CD14-positive monocyte (primary cell): ENCODE data around the gene IZUMO1. TPM values are rescaled to one million over a fixed set of nuclear protein-coding genes. Genes with fewer than 3 reads are reported as not detected.
A peak's percentile ranks its signal among the peaks of the same experiment; 100 is the strongest.

Source experiments
- DNase-seq, 3 donors: peaks; one replicate each; pipeline ENCODE4 v3.0.0-alpha.2; 2011 to 2022
- H2AFZ ChIP-seq: 2 replicates; pipeline ENCODE4 v1.6.0; 2012; ENCODE audit warnings: mild to moderate bottlenecking, low read depth, low read length, inconsistent platforms; ENCODE audit not compliant: insufficient read depth, poor library complexity, severe bottlenecking
- H3K27ac ChIP-seq, 2 donors: 1 replicate in 1 of 2; 2 replicates in 1 of 2; pipeline ENCODE4 v1.5.1; 2012 to 2013; ENCODE audit warnings: low read length in 2 of 2, control low read depth in 1 of 2, inconsistent platforms in 1 of 2, low read depth in 1 of 2, mild to moderate bottlenecking in 1 of 2
- H3K27me3 ChIP-seq, 2 donors: one replicate each; pipeline versions ENCODE4 v1.6.0 to v1.6.1; 2011 to 2013; ENCODE audit warnings: low read length in 2 of 2; ENCODE audit not compliant: control insufficient read depth in 2 of 2, insufficient read depth in 2 of 2
- H3K36me3 ChIP-seq, 2 donors: replicated peaks in 1 of 2; 1 replicate in 1 of 2; 2 replicates in 1 of 2; pipeline versions ENCODE4 v1.5.1 to v1.6.1; 2012 to 2013; ENCODE audit warnings: low read length in 2 of 2, control low read depth in 1 of 2, inconsistent platforms in 1 of 2, mild to moderate bottlenecking in 1 of 2; ENCODE audit not compliant: insufficient read depth in 2 of 2, control insufficient read depth in 1 of 2
- H3K4me1 ChIP-seq, 2 donors: 1 replicate in 1 of 2; 2 replicates in 1 of 2; pipeline versions ENCODE4 v1.5.1 to v1.6.1; 2012 to 2013; ENCODE audit warnings: low read length in 2 of 2, control low read depth in 1 of 2, inconsistent platforms in 1 of 2, mild to moderate bottlenecking in 1 of 2, moderate library complexity in 1 of 2; ENCODE audit not compliant: insufficient read depth in 2 of 2, control insufficient read depth in 1 of 2
- H3K4me2 ChIP-seq: replicated peaks from 2 replicates; pipeline ENCODE3; 2012; ENCODE audit warnings: low read length, moderate library complexity, mild to moderate bottlenecking; ENCODE audit not compliant: poor library complexity, severe bottlenecking; ENCODE audit errors: extremely low read depth
- H3K4me3 ChIP-seq, 3 experiments: fragments of 200-600 bp in 1 of 3; sonication (generic) in 1 of 3; replicated peaks in 1 of 3; 1 replicate in 2 of 3; 2 replicates in 1 of 3; pipeline ENCODE4 v1.5.1; 2011 to 2013; ENCODE audit warnings: low read length in 3 of 3, mild to moderate bottlenecking in 3 of 3, control low read depth in 2 of 3, low read depth in 2 of 3, inconsistent platforms in 1 of 3, moderate library complexity in 1 of 3
- H3K79me2 ChIP-seq: 2 replicates; pipeline ENCODE4 v1.6.0; 2012; ENCODE audit warnings: mild to moderate bottlenecking, control low read depth, inconsistent platforms, low read length, moderate library complexity; ENCODE audit not compliant: insufficient read depth
- H3K9ac ChIP-seq: 2 replicates; pipeline ENCODE4 v1.6.0; 2017; ENCODE audit warnings: low read length, mild to moderate bottlenecking; ENCODE audit not compliant: insufficient read depth, poor library complexity, severe bottlenecking
- H3K9me3 ChIP-seq, 2 donors: replicated peaks in 1 of 2; 1 replicate in 1 of 2; 2 replicates in 1 of 2; pipeline versions ENCODE4 v1.5.1 to v1.6.1; 2012 to 2013; ENCODE audit warnings: low read length in 2 of 2, control low read depth in 1 of 2; ENCODE audit not compliant: control insufficient read depth in 1 of 2, insufficient read depth in 1 of 2
- H4K20me1 ChIP-seq: 2 replicates; pipeline ENCODE4 v1.6.0; 2012; ENCODE audit warnings: mild to moderate bottlenecking, low read length, control low read depth, moderate library complexity; ENCODE audit not compliant: insufficient read depth
- H3K27ac Mint-ChIP-seq, 7 donors: one replicate each; pipeline ENCODE4 v1.8.0; 2020; ENCODE audit warnings: mild to moderate bottlenecking in 7 of 7, mixed read lengths in 7 of 7, moderate library complexity in 6 of 7, inconsistent platforms in 2 of 7
- H3K27me3 Mint-ChIP-seq, 3 donors: one replicate each; pipeline ENCODE4 v1.8.0; 2021 to 2022; ENCODE audit warnings: low read depth in 3 of 3, mild to moderate bottlenecking in 3 of 3, mixed read lengths in 3 of 3, moderate library complexity in 3 of 3, inconsistent platforms in 1 of 3
- H3K36me3 Mint-ChIP-seq, 2 donors: one replicate each; pipeline ENCODE4 v1.8.0; 2020; ENCODE audit warnings: mixed read lengths in 2 of 2, inconsistent platforms in 1 of 2, mild to moderate bottlenecking in 1 of 2
- H3K4me1 Mint-ChIP-seq: one replicate; pipeline ENCODE4 v1.8.0; 2020; ENCODE audit warnings: mild to moderate bottlenecking, mixed read lengths
- H3K4me3 Mint-ChIP-seq, 2 donors: one replicate each; pipeline ENCODE4 v1.8.0; 2020; ENCODE audit warnings: mild to moderate bottlenecking in 2 of 2, mixed read lengths in 2 of 2, moderate library complexity in 1 of 2
- H3K9me3 Mint-ChIP-seq, 7 donors: one replicate each; pipeline ENCODE4 v1.8.0; 2020 to 2022; ENCODE audit warnings: mixed read lengths in 7 of 7, mild to moderate bottlenecking in 6 of 7, moderate library complexity in 6 of 7, inconsistent platforms in 2 of 7
- WGBS: methylation state at CpG from one replicate; pipeline ENCODE4 v1.1.5; 2013; ENCODE audit warnings: missing lambda C conversion rate; ENCODE audit not compliant: insufficient coverage; 5-methylcytosine and 5-hydroxymethylcytosine counted together
- intact Hi-C, 2 donors: fragments of 100-400 bp; cut with micrococcal nuclease; formaldehyde crosslinking; loops; one replicate each; pipeline versions ENCODE4 v1.15.0 to v1.15.1; 2023
- polyA plus RNA-seq, 3 donors: library from polyadenylated mRNA; depleted of rRNA in 1 of 3; unstranded in 2 of 3; stranded (reverse) in 1 of 3; fragments of 300-500 nt in 2 of 3; fragments of >200 nt in 1 of 3; fragmentation: Illumina TruSeq in 2 of 3; gene quantifications; 1 replicate in 2 of 3; 2 replicates in 1 of 3; pipeline ENCODE4 v1.2.3, GENCODE V29; 2012 to 2021
- TF ChIP-seq, protein P1 (sequence below): fragments of 200-600 bp; IDR thresholded peaks from one replicate; pipeline ENCODE4 v1.8.0; 2022; ENCODE audit warnings: antibody characterized with exemption, mild to moderate bottlenecking

Gene IZUMO1
- polyA plus RNA-seq, 3 donors = not detected

DNA sequence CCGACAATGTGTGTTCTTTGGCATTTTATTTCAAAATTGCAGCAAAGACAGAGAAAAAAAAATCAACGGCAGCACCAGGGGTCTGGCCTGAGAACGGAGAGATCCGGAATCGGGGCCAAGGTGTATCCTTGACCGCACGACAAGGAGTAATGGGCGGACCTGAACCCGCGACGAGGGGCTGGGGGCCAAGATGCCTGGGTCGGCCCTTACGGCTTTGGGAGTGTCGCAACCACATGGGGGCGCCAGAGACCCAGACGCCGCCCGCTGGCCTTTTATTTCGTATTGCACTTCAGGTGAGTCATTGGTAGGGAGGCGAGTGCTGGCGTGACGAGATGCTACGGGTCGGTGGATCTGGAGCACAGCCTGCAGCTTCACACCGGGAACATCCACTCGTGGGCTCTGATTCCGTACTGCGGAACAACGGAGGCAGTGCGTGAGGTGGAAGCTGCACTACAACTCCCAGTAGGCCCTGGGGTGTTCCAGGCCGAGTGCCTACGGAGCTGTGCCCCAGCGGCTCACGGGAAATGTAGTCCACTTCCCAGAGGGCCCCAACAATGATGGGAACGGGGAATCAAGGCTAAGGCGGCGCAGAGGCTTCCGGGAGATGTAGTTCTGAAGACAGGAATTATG lies 48.5 kb upstream of the IZUMO1 start:
- Histone ChIP-seq H3K36me3 (no peaks in the 10 kb centered on the region), H3K9me3 (no peaks in the 10 kb centered on the region), H3K4me2 (peak overlapping the region; percentile 67), H3K79me2 (no peaks in the 10 kb centered on the region), H3K4me3 (peak overlapping the region; percentile 37 to 89 (median 68)), H3K27me3 (no peaks in the 10 kb centered on the region), H3K9ac (peak overlapping the region; percentile 51), H2AFZ (peak overlapping the region; percentile 71), H3K27ac (peak overlapping the region; percentile 13 to 76), H3K4me1 (peaks cover 4 to 6% of the 10 kb centered on the region in 2 donors), H4K20me1 (no peaks in the 10 kb centered on the region)
- intact Hi-C loops = loop anchor here (1.0 to 5.0 kb wide), 2 partner anchors 40 to 177 kb away; no protein-coding TSS in a partner anchor
- Mint-ChIP-seq H3K4me1 (peaks cover 6% of the 10 kb centered on the region), H3K9me3 (no peaks in the 10 kb centered on the region), H3K36me3 (peaks cover 0 to 5% of the 10 kb centered on the region in 2 donors), H3K27ac (peak overlapping the region; percentile 81 to 95 (median 88)), H3K4me3 (peak overlapping the region; percentile 94 to 99), H3K27me3 (peaks cover under 1 to 4% (median 2%) of the 10 kb centered on the region in 3 donors)
- DNase-seq = peak; percentile 90 to 93 (median 92)
- WGBS = 4% methylated on average over 38 of the region's 38 CpGs
- TF ChIP-seq, protein P1, sequence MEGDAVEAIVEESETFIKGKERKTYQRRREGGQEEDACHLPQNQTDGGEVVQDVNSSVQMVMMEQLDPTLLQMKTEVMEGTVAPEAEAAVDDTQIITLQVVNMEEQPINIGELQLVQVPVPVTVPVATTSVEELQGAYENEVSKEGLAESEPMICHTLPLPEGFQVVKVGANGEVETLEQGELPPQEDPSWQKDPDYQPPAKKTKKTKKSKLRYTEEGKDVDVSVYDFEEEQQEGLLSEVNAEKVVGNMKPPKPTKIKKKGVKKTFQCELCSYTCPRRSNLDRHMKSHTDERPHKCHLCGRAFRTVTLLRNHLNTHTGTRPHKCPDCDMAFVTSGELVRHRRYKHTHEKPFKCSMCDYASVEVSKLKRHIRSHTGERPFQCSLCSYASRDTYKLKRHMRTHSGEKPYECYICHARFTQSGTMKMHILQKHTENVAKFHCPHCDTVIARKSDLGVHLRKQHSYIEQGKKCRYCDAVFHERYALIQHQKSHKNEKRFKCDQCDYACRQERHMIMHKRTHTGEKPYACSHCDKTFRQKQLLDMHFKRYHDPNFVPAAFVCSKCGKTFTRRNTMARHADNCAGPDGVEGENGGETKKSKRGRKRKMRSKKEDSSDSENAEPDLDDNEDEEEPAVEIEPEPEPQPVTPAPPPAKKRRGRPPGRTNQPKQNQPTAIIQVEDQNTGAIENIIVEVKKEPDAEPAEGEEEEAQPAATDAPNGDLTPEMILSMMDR = peak; percentile 99

DNA sequence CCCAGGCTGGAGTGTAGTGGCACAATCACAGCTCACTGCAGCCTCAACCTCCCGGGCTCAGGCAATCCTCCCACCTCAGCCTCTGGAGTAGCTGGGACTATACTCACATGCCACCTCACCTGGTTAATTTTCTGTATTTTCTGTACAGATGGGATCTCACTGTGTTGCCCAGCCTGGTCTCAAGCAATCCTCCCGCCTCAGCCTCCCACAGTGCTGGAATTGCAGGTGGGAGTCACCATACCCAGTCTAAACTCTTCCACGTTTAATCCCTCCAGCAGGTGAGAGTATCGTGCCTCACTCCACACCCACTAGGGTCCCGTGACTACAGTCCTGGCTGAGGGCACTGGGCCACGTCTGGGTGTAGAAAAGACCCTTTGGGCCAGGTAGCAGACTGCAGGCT lies 47.6 kb upstream of the IZUMO1 start:
- Histone ChIP-seq H3K36me3 (no peaks in the 10 kb centered on the region), H2AFZ (peak overlapping the region; percentile 71), H3K9ac (no peak overlapping the region), H3K4me3 (no peak overlapping the region), H3K27me3 (no peaks in the 10 kb centered on the region), H3K79me2 (no peaks in the 10 kb centered on the region), H3K4me2 (no peak overlapping the region), H3K4me1 (peaks cover 4 to 6% of the 10 kb centered on the region in 2 donors), H3K27ac (no peak overlapping the region), H4K20me1 (no peaks in the 10 kb centered on the region), H3K9me3 (no peaks in the 10 kb centered on the region)
- peaks cover 0 to 3% of the 10 kb centered on the region in 2 donors for H3K36me3 Mint-ChIP-seq
- TF ChIP-seq, protein P1 = no peak
- peaks cover 0 to 4% (median 2%) of the 10 kb centered on the region in 3 donors for H3K27me3 Mint-ChIP-seq
- whole genome bisulfite sequencing = 81% methylated on average over 2 of the region's 6 CpGs
- DNase-seq = no peak
- intact Hi-C loops = no loop called here
- H3K9me3 Mint-ChIP-seq = peaks cover 0 to 2% (median 0%) of the 10 kb centered on the region in 7 donors
- H3K4me3 Mint-ChIP-seq = no peak overlapping the region
- peaks cover 6% of the 10 kb centered on the region for H3K4me1 Mint-ChIP-seq
- no peak overlapping the region for H3K27ac Mint-ChIP-seq
